Transverse colon (tissue), 4 donors: ENCODE data around the gene FRMPD4. TPM values are rescaled to one million over a fixed set of nuclear protein-coding genes. Genes with fewer than 3 reads are reported as not detected.
"Not testable (repeated sequence)": the region's sequence is repeated elsewhere in the genome, so short reads cannot be mapped to it uniquely, and the experiment has no call there.

ENCODE experiments used
- DNase-seq: peaks from one replicate; pipeline ENCODE4 v3.0.0-alpha.2; 2019
- H3K27ac ChIP-seq, 4 donors: fragments of 200-600 bp; sonication (generic); 2 replicates each; pipeline ENCODE4 v1.5.1; 2016 to 2018; ENCODE audit warnings: inconsistent platforms in 4 of 4
- H3K27me3 ChIP-seq: fragments of 200-600 bp; sonication (generic); 2 replicates; pipeline ENCODE4 v1.5.1; 2017; ENCODE audit warnings: inconsistent platforms
- H3K36me3 ChIP-seq, 4 donors: fragments of 200-600 bp; sonication (generic); 2 replicates each; pipeline ENCODE4 v1.5.1; 2017 to 2019; ENCODE audit warnings: inconsistent platforms in 4 of 4
- H3K4me1 ChIP-seq, 4 donors: fragments of 200-600 bp; sonication (generic); 2 replicates each; pipeline ENCODE4 v1.5.1; 2017 to 2020; ENCODE audit warnings: inconsistent platforms in 4 of 4
- H3K4me3 ChIP-seq, 4 donors: fragments of 200-600 bp; sonication (generic); 1 replicate in 1 of 4; 2 replicates in 3 of 4; pipeline versions ENCODE4 v1.5.1 to v1.6.1; 2017 to 2019; ENCODE audit warnings: inconsistent platforms in 4 of 4
- H3K9me3 ChIP-seq, 2 donors: fragments of 200-600 bp; sonication (generic); 2 replicates each; pipeline ENCODE4 v1.5.1; 2017 to 2019; ENCODE audit warnings: inconsistent platforms in 2 of 2
- CTCF ChIP-seq, 5 experiments: fragments of 200-600 bp in 3 of 5; fragments of 450-650 bp in 2 of 5; sonication (generic) in 3 of 5; IDR thresholded peaks; 1 replicate in 2 of 5; 2 replicates in 3 of 5; pipeline ENCODE4 v1.5.1; 2016 to 2017; ENCODE audit warnings: antibody characterized with exemption in 5 of 5, inconsistent platforms in 3 of 5, mild to moderate bottlenecking in 2 of 5, moderate library complexity in 1 of 5
- EP300 ChIP-seq: sonication (generic); formaldehyde crosslinking; IDR thresholded peaks from one replicate; pipeline ENCODE4 v1.6.1; 2017; ENCODE audit warnings: antibody characterized with exemption, low read depth
- POLR2A ChIP-seq: fragments of 450-650 bp; IDR thresholded peaks from one replicate; pipeline ENCODE4 v1.6.1; 2016; ENCODE audit warnings: antibody characterized with exemption, mild to moderate bottlenecking, moderate library complexity
- POLR2AphosphoS5 ChIP-seq, 3 donors: sonication (generic); formaldehyde crosslinking; IDR thresholded peaks; one replicate each; pipeline ENCODE4 v1.6.1; 2016; ENCODE audit warnings: antibody characterized with exemption in 3 of 3
- WGBS, 2 donors: methylation state at CpG; one replicate each; pipeline ENCODE4 v1.1.5; 2018; ENCODE audit warnings: low coverage in 1 of 2; 5-methylcytosine and 5-hydroxymethylcytosine counted together
- in situ Hi-C, 4 donors: fragments of 200-750 bp; cut with MboI; loops; one replicate each; pipeline versions ENCODE4 v1.15.0 to v1.15.1; 2017; ENCODE audit warnings: low sequenced_read_pairs in 3 of 4, low pct_ligation_motif_present in 1 of 4, low pct_unique_long_range_greater_than_20kb in 1 of 4
- intact Hi-C: fragments of 100-400 bp; cut with DNase I; formaldehyde crosslinking; loops from one replicate; pipeline ENCODE4 v1.15.1; 2023; ENCODE audit warnings: low total_unique reads
- total RNA-seq, 4 donors: library from RNA; depleted of rRNA; stranded (reverse); fragments of >200 nt; gene quantifications; one replicate each; pipeline ENCODE4 v1.1.0, GENCODE V29; 2016

Gene FRMPD4
- total RNA-seq, 4 donors from 2014 or later = 0.79 to 1.5 (median 0.82) TPM; not detected in 1

GRCh38 chrX:12496343-12496742, 358.1 kb downstream of the FRMPD4 start:
- H3K27me3 ChIP-seq = no peaks in the 10 kb centered on the region
- no peaks in the 10 kb centered on the region for H3K4me1 ChIP-seq
- no peak for TF ChIP-seq EP300
- TF ChIP-seq POLR2AphosphoS5 (IDR thresholded peaks at IDR 0.05) = no peak
- TF ChIP-seq CTCF (IDR thresholded peaks at IDR 0.05) = no peak
- no peak for TF ChIP-seq POLR2A
- no peak overlapping the region for H3K27ac ChIP-seq
- intact Hi-C loops (no loop called here), in situ Hi-C loops (no loop called here)
- 39% methylated on average over 4 of the region's 4 CpGs; no CpG with 5 or more reads in 1 of the 2 donors for WGBS, 2 donors
- H3K4me3 ChIP-seq = no peak overlapping the region
- no peaks in the 10 kb centered on the region for H3K36me3 ChIP-seq
- H3K9me3 ChIP-seq = no peaks in the 10 kb centered on the region
- DNase-seq = no peak

- WGBS, 2 donors = 20 to 68% methylated on average over 1 to 8 of the region's 8 CpGs
- H3K4me3 ChIP-seq = no peak overlapping the region
- no peaks in the 10 kb centered on the region for H3K27me3 ChIP-seq
- intact Hi-C loops = no loop called here
- no peaks in the 10 kb centered on the region for H3K9me3 ChIP-seq
- DNase-seq = no peak
- H3K4me1 ChIP-seq = no peaks in the 10 kb centered on the region
- no peaks in the 10 kb centered on the region for H3K36me3 ChIP-seq
- H3K27ac ChIP-seq = no peak overlapping the region
- TF ChIP-seq CTCF (IDR thresholded peaks at IDR 0.05) (no peak), EP300 (no peak), POLR2AphosphoS5 (IDR thresholded peaks at IDR 0.05) (no peak), POLR2A (no peak)
- in situ Hi-C loops = no loop called here
These were observed 359.7 kb downstream of the FRMPD4 start for GRCh38 chrX:12497832-12498591.

- H3K36me3 ChIP-seq = no peaks in the 10 kb centered on the region
- intact Hi-C loops (no loop called here), in situ Hi-C loops (no loop called here)
- WGBS, 2 donors = 66% methylated on average over 3 of the region's 3 CpGs; no CpG with 5 or more reads in 1 of the 2 donors
- H3K4me3 ChIP-seq = no peak overlapping the region
- H3K4me1 ChIP-seq = no peaks in the 10 kb centered on the region
- H3K27ac ChIP-seq = no peak overlapping the region
- H3K27me3 ChIP-seq = no peaks in the 10 kb centered on the region
- TF ChIP-seq EP300 (no peak), POLR2AphosphoS5 (IDR thresholded peaks at IDR 0.05) (no peak), POLR2A (no peak), CTCF (IDR thresholded peaks at IDR 0.05) (no peak)
- DNase-seq = no peak
- H3K9me3 ChIP-seq = no peaks in the 10 kb centered on the region
These were observed 366.9 kb downstream of the FRMPD4 start for GRCh38 chrX:12505127-12505526.

GRCh38 chrX:12515384-12515783, 377.1 kb downstream of the FRMPD4 start:
- H3K36me3 ChIP-seq, in situ Hi-C loops, intact Hi-C loops, H3K27ac ChIP-seq, H3K4me1 ChIP-seq, H3K4me3 ChIP-seq, DNase-seq, H3K27me3 ChIP-seq, H3K9me3 ChIP-seq: not testable (repeated sequence)
- 72% methylated on average over 2 of the region's 2 CpGs; no CpG with 5 or more reads in 1 of the 2 donors for WGBS, 2 donors
